Stimulated activated CD4-positive, alpha-beta T cell treated with anti-CD3 and anti-CD28 coated beads, Interleukin-2, amount 100 ng/mL, for 24 hours (primary cell): Measurements from ENCODE around the gene BACE1-AS.
"Not testable (repeated sequence)": the region's sequence is repeated elsewhere in the genome, so short reads cannot be mapped to it uniquely, and the experiment has no call there.

ENCODE experiments used
- DNase-seq, 2 donors: peaks; one replicate each; pipeline ENCODE4 v3.0.0-alpha.2; 2020

Gene BACE1-AS

DNA sequence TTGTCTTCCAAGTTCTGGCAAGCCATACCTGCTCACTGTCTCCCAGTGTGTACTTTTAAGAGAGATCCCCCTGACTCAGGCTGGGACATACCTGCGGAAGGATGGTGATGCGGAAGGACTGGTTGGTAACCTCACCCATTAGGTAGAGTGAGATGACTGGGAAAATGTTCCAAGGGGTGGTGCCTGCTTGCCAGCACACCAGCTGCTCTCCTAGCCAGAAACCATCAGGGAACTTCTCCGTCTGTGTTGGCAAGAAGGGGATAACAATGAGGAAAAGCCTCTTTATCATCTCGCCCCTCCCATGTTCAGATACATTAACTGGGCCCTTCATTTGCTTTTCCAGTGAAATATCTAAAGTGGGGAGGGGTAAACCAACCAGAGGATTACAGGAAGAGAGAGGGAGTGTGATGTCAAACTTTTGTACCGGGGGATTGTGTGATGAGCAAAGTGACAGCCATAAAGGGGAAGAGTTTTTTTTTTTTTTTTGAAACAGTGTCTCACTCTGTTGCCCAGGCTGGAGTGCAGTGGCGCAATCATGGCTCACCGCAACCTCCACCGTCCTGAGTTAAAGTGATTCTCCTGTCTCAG, at the start of gene BACE1-AS:
Gene BACE1-AS, plus strand, starts transcription at position 538 of the 588 bp plus-strand sequence.
- no peak for DNase-seq

- DNase-seq = no peak
These were observed 42.8 kb upstream of the BACE1-AS start for GRCh38 chr11:117248341-117248740.

DNA sequence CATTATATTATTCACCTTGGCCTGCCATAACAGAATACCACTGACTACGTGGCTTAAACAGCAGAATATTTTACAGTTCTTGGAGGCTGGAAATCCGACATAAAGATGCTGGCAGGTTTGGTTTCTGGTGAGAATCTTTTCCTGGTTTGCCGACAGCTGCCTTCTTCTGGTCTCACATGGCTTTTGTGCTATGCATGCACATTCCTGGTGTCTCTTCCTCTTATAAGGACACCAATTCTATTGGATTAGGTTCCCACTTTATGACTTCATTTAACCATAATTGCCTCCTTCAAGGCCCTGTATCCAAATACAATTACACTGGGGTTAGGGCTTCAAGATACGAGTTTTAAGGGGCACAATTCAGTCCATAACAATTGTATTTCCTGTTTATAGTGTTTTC, 41.6 kb upstream of the BACE1-AS start:
- no peak for DNase-seq

DNA sequence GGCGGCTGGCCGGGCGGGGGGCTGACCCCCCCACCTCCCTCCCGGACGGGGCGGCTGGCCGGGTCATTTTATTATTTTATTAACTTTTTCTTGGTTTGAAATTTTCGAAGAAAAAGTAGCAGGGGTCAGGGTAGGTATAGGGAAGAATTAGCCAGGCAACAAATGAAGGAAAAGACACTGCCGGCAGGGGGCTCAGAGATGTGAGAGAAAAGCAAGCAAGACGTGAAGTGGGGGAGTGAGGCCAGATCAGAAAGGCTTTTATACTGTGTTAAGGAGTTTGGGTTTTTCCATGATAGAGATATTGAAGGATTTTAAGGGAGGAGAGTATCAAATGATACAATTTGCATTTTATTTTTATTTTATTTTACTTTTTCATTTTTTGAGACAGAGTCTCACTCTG, 39.6 kb upstream of the BACE1-AS start:
- no peak for DNase-seq

GRCh38 chr11:117255966-117256365, 35.2 kb upstream of the BACE1-AS start:
- no peak for DNase-seq

DNA sequence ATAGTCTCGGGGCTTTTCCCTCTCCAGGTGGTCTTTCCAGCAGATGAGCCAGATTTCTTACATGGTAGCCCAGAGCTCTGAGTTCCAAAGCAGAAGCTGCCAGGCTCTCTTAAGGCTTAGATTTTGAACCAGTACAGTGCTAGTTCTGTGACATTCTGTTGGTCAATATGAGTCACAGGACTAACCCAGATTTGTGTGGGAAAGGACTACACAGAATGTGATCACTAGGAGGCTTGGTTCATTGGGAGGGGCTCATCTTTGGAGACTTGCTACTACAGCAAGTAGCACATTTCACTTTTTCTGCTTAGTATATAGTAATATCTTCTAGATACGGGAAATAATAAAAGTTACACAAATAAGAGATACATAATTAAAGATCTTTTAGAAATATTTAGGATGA, 34.6 kb upstream of the BACE1-AS start:
- no peak for DNase-seq

DNA sequence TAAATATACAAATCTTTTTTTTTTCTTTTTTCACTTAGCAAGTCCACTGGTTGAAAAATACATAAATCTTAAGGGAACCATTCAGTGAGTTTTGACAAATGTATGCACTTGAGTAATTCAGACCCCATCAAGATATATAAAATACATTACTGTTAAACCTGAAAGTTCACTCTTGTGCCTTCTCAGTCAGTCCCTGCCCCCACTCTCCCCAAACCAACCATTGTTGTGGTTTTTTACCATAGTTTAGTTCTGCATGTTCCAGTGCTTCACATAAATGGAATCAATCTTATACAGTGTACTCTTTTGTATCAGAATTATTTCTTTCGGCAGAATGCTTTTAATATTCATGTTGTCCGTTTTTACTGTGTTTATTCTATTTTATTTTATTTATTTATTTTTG, 32.6 kb upstream of the BACE1-AS start:
- no peak for DNase-seq

GRCh38 chr11:117259417-117259816, 31.7 kb upstream of the BACE1-AS start:
- no peak for DNase-seq

GRCh38 chr11:117264624-117265323, 26.4 kb upstream of the BACE1-AS start:
- not testable (repeated sequence) for DNase-seq

DNA sequence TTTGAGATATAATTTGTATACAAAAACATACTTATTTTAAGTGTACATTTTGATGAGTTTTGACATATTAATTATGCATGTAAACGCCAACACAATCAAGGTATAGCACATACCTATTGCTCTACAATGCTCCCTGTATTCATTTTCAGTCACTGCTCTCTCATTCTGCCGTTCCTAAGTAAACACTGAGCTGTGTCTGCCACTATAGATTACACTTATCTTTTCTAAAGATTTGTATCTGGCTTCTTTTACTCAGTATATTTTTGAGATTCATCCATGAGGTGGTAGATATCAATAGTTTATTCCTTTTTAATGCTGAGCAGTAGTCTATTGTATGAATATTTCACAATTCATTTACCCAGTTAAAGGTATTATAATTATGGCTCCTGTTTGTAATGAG, 25.4 kb upstream of the BACE1-AS start:
- no peak for DNase-seq

- DNase-seq = no peak
These were observed 21.3 kb upstream of the BACE1-AS start for GRCh38 chr11:117269856-117270255.

DNA sequence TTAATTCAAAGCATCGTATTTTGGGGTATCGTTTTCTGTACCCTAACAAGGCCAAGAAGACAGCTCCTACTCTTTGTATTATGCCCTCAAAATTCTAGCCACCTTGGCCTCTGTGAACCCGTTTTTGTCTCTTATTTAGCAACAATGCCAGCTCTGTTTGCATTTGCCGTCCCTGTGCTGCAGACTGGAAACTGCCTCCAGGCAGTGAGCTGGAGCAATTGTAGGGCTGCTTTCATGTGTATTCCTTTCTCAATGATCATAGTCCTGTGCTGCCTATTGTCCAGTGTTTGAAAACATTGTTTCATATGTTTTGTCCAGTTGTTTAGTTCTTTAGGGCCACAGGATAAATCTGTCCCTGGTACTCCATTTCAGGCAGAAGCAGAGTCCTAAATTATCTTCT, 19.9 kb upstream of the BACE1-AS start:
- DNase-seq = no peak

DNA sequence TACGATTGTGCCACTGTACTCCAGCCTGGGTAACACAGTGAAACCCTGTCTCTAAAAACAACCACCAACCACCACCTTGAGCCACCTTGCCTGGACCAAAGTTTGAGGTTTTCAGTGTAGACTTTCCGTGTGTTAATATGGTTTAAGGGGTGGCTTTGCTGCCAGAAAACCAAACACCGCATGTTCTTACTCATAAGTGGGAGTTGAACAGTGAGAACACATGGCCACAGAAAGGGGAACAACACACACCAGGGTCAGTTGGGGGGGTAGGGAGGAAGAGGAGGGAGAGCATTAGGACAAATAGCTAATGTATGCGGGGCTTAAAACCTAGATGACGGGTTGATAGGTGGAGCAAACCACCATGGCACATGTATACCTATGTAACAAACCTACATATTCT, 19.0 kb upstream of the BACE1-AS start:
- not testable (repeated sequence) for DNase-seq

GRCh38 chr11:117273550-117274289, 17.4 kb upstream of the BACE1-AS start:
- DNase-seq = no peak

DNA sequence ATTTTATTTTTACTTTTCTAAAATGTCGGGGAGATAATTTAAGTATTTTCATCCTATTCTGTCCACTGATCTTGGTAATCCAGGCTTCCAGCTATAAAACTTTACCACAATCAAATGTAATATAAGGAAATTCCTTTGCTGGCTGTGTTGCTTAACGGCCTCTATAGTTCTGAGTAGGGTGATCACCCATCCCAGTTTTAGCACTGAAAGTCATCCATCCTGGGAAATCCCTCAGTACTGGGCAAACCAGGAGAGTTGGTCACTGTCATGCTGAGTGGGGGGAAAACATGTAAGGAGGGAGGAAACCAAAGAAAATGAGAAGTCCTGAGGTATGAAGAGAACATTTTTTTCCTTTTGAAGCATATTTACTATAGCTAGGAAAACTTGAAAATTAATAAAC, 12.8 kb upstream of the BACE1-AS start:
- no peak for DNase-seq

DNA sequence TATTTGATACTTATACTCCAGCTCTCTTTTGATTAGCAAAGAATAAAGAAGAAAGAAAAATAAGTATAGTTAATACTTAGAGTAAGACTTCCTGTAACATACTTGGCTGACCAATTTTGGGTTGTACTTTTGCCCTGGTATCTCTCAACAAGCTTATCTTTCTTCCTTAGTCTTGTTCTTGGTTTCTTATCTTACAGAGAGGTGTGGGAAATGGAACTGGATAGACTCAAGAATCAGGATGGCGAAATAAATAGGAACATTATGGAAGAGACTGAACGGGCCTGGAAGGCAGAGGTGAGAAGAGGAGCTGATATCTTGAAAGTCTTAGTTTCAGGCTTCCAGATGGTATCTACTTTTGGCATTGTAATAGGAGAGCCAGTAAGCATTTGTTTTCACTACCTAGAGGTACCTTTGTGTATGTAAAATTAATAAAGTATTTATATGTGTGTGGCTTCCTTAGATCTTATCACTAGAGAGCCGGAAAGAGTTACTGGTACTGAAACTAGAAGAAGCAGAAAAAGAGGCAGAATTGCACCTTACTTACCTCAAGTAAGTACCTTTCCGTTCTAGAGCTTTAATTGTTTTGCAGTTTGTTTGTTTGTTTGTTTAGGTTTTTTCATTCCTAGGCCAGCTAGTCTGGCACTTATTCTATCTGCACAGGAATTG, 11.3 kb upstream of the BACE1-AS start:
- no peak for DNase-seq

DNA sequence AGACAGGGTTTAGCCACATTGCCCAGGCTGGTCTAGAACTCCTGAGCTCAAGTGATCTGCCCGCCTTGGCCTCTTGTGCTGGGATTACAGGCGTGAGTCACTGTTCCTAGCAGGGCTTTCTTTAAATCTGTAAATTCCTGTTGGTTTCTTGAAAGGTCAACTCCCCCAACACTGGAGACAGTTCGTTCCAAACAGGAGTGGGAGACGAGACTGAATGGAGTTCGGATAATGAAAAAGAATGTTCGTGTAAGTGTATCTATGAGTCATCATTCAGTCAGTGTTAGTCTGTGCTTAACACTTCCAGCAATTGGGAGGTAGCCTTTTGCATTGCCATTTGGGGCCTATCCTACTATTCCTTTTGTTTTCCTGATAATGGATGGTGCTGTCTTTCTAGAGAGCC, 10.0 kb upstream of the BACE1-AS start:
- DNase-seq = no peak

- DNase-seq = no peak
These were observed 9.3 kb upstream of the BACE1-AS start for GRCh38 chr11:117281869-117282268.

DNA sequence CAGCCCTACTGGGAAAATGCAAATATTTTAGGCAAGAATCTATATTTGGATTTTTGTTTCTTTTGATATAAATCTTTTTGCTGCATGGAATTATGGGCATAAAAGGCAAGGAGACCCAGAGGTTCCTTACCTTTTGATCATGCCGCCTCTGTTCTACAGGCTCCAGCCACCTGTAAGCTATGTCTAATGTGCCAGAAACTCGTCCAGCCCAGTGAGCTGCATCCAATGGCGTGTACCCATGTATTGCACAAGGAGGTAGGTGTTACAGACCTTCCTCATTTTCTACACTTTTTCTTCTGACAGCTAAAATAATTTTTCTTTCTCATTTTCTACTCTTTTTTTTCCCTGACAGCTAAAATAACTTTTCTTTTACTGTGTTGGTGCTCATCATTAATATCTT, 8.2 kb upstream of the BACE1-AS start:
- no peak for DNase-seq

DNA sequence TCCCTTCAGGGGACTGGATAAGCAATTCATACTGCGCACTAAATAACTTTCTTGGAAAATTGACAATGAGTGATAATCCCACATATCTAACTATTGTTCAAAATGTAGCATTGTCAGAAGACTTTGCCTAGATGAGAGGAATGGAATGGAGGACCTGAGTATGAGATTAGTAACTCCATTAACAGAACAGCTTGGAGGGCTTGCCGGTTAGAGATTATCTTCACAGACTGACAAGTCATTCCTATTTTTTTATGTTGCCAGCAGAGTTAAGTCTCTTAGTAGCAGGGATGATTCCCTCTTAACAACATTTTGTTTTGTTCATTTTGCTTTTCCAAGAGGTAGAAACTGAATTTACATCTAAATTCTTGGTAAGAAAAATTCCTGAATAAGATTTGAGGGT, 7.1 kb upstream of the BACE1-AS start:
- DNase-seq = no peak

- DNase-seq = no peak
These were observed 4.6 kb upstream of the BACE1-AS start for GRCh38 chr11:117286588-117286987.

GRCh38 chr11:117287668-117288067, 3.5 kb upstream of the BACE1-AS start:
- no peak for DNase-seq

GRCh38 chr11:117289795-117290194, 1.4 kb upstream of the BACE1-AS start:
- no peak for DNase-seq

DNA sequence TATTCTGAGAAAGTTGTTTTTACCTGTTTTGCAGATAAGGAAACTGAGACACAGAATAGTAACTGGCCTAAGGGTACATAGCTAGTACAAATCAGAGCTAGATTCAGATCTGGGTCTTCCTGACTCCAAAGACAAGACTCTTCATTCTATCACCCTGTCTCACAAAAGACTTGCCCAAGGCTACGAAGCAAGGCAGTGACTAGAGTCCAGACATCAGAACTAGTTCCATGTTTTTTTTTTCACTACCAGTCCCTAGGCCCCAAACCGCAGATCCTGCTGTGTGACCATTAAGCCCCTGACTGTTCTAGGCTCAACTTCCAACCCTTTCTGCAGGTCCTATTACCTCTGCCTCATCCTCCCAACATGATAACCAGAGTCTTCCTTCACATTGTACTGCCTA, 1.5 kb downstream of the BACE1-AS start:
- DNase-seq = no peak
